HG03439 (cell line): ENCODE data around the gene UBE4B.
"Not testable (repeated sequence)": the region's sequence is repeated elsewhere in the genome, so short reads cannot be mapped to it uniquely, and the experiment has no call there.

Experiments
- ATAC-seq: cut with Tn5 transposase; IDR thresholded peaks from one replicate; pipeline ENCODE4 v1.9.1; 2021; ENCODE audit warnings: mild to moderate bottlenecking, moderate library complexity; ENCODE audit not compliant: unreplicated experiment

The UBE4B gene

GRCh38 chr1:10207810-10208209 is 175.1 kb downstream of the UBE4B start:
- ATAC-seq: no peak

- no peak for ATAC-seq
Measured at GRCh38 chr1:10208537-10208936, 175.8 kb downstream of the UBE4B start.

GRCh38 chr1:10209590-10209904 is 176.8 kb downstream of the UBE4B start:
- ATAC-seq: no peak

GRCh38 chr1:10209905-10210810 is 177.4 kb downstream of the UBE4B start, which contains the start of gene KIF1B:
KIF1B (plus strand) TSS chr1:10210570; CDS start chr1:10232329, 21,759 bp downstream.
- peak; percentile 98 for ATAC-seq

- ATAC-seq: peak; percentile 21
Measured at GRCh38 chr1:10210841-10211804, 178.4 kb downstream of the UBE4B start.

GRCh38 chr1:10211805-10212410 is 179.2 kb downstream of the UBE4B start:
- no peak for ATAC-seq

GRCh38 chr1:10212476-10212875 is 179.7 kb downstream of the UBE4B start:
- no peak for ATAC-seq

GRCh38 chr1:10213186-10213705 is 180.5 kb downstream of the UBE4B start:
- no peak for ATAC-seq

GRCh38 chr1:10216090-10216749 is 183.5 kb downstream of the UBE4B start:
- no peak for ATAC-seq

GRCh38 chr1:10217748-10218441 is 185.1 kb downstream of the UBE4B start:
- ATAC-seq: no peak

- no peak for ATAC-seq
Measured at GRCh38 chr1:10220200-10220599, 187.4 kb downstream of the UBE4B start.

GRCh38 chr1:10220657-10221056 is 187.9 kb downstream of the UBE4B start:
- ATAC-seq: not testable (repeated sequence)

GRCh38 chr1:10225573-10225972 is 192.8 kb downstream of the UBE4B start:
- no peak for ATAC-seq

- ATAC-seq: no peak
Measured at GRCh38 chr1:10228528-10228927, 195.8 kb downstream of the UBE4B start.

GRCh38 chr1:10229903-10230302 is 197.1 kb downstream of the UBE4B start:
- ATAC-seq: no peak
